Measurements from ENCODE around the gene AWAT2. TPM values are rescaled to one million over a fixed set of nuclear protein-coding genes. Genes with fewer than 3 reads are reported as not detected.

The AWAT2 gene
- total and polyA plus RNA-seq, 2 experiments from 2014 or later = not detected

- Histone ChIP-seq H3K36me3 (replicated peaks; ENCODE audit: insufficient read depth, low read depth) (no peaks in the 10 kb centered on the region), H3K79me2 (no peaks in the 10 kb centered on the region), H3K4me1 (ENCODE audit: insufficient read depth) (no peaks in the 10 kb centered on the region), H3K9me3 (ENCODE audit: low read depth) (no peaks in the 10 kb centered on the region), H3K4me2 (no peak overlapping the region), H2AFZ (no peak overlapping the region), H3K27ac (no peak overlapping the region), H4K20me1 (ENCODE audit: insufficient read depth, poor library complexity, severe bottlenecking) (no peaks in the 10 kb centered on the region), H3K4me3 (no peak overlapping the region), H3K9me2 (replicated peaks; ENCODE audit: insufficient read depth) (no peaks in the 10 kb centered on the region), H3K27me3 (no peaks in the 10 kb centered on the region)
- TF ChIP-seq EZH2 (IDR thresholded peaks at IDR 0.05; ENCODE audit: borderline replicate concordance) (no peak), EZH2phosphoT487 (IDR thresholded peaks at IDR 0.05; ENCODE audit: low read depth, severe bottlenecking, unreplicated experiment) (no peak)
- TF ChIP-seq, protein P1, sequence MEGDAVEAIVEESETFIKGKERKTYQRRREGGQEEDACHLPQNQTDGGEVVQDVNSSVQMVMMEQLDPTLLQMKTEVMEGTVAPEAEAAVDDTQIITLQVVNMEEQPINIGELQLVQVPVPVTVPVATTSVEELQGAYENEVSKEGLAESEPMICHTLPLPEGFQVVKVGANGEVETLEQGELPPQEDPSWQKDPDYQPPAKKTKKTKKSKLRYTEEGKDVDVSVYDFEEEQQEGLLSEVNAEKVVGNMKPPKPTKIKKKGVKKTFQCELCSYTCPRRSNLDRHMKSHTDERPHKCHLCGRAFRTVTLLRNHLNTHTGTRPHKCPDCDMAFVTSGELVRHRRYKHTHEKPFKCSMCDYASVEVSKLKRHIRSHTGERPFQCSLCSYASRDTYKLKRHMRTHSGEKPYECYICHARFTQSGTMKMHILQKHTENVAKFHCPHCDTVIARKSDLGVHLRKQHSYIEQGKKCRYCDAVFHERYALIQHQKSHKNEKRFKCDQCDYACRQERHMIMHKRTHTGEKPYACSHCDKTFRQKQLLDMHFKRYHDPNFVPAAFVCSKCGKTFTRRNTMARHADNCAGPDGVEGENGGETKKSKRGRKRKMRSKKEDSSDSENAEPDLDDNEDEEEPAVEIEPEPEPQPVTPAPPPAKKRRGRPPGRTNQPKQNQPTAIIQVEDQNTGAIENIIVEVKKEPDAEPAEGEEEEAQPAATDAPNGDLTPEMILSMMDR (IDR thresholded peaks at IDR 0.05; ENCODE audit: poor library complexity) = no peak
- no peak for DNase-seq (ENCODE audit: low spot score)
Observed at GRCh38 chrX:69996113-69996468, 53.6 kb downstream of the AWAT2 start.

DNA sequence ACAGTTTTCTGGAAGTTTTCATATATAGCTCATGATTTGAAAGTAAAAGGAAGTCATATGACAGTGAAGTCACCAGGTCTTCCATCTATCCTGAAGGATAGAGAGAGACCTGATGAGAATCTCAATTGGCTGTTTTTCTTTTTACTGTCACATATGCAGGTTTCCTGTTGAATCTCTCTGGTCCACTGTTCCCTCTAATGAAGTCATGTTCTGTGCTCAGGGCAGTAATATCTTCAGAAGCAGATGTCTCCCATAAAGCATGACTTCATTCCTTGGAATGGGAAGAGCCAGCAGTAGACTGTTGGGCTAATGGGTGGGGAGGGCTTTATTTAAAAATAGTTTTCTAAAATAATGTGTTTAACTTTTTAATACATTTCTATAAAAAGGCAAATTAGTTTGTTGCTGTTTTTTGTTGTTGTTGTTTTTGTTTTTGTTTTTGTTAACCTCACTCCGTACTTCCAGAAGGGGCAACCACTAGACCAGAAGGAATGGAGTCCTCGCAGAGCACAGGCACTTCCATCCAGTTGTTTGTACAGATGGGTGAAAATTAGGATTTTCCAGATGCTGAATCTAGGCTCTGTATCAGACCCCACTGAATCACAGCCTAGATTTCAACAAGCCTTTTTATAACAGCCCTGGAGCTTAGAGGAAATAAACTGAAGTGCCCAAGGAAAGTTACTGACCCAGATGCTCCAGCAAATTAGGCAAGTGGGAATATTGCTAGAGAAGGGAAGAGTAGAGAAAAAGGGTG lies 54.2 kb downstream of the AWAT2 start:
- Histone ChIP-seq H3K9me2 (replicated peaks; ENCODE audit: insufficient read depth) (no peaks in the 10 kb centered on the region), H3K4me3 (no peak overlapping the region), H3K9me3 (ENCODE audit: low read depth) (no peaks in the 10 kb centered on the region), H3K36me3 (replicated peaks; ENCODE audit: insufficient read depth, low read depth) (no peaks in the 10 kb centered on the region), H3K4me2 (no peak overlapping the region), H3K27me3 (no peaks in the 10 kb centered on the region), H2AFZ (no peak overlapping the region), H3K4me1 (ENCODE audit: insufficient read depth) (no peaks in the 10 kb centered on the region), H3K79me2 (no peaks in the 10 kb centered on the region), H3K27ac (no peak overlapping the region), H4K20me1 (ENCODE audit: insufficient read depth, poor library complexity, severe bottlenecking) (no peaks in the 10 kb centered on the region)
- no peak for DNase-seq (ENCODE audit: low spot score)
- TF ChIP-seq EZH2 (IDR thresholded peaks at IDR 0.05; ENCODE audit: borderline replicate concordance) (no peak), EZH2phosphoT487 (IDR thresholded peaks at IDR 0.05; ENCODE audit: low read depth, severe bottlenecking, unreplicated experiment) (no peak)
- TF ChIP-seq, protein P1 (IDR thresholded peaks at IDR 0.05; ENCODE audit: poor library complexity) = no peak
- 77% methylated on average over 2 of the region's 2 CpGs for WGBS (ENCODE audit: low lambda C conversion rate, missing lambda C conversion rate)

DNA sequence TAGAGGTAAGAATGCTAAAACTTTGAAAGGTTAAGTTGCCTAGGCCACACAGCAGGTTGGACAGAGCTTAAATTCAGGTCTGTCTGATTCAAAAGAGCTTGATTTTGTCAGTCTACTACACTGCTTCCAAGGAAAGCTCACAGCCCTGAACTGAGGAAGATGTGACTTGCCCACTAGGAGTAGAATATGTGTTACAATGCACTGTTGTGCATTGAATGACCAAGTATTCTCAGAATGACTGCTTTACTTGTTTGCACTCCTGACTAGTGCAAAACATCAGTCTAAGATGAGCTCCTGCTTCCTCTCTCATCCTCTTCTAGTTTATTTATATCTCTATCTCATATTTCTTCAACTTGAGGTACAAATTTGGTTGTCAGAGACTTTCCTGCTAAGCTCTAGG lies 56.2 kb downstream of the AWAT2 start:
- TF ChIP-seq, protein P1 (IDR thresholded peaks at IDR 0.05; ENCODE audit: poor library complexity) = no peak
- TF ChIP-seq EZH2phosphoT487 (IDR thresholded peaks at IDR 0.05; ENCODE audit: low read depth, severe bottlenecking, unreplicated experiment) = no peak
- TF ChIP-seq EZH2 (IDR thresholded peaks at IDR 0.05; ENCODE audit: borderline replicate concordance) = no peak
- no peaks in the 10 kb centered on the region for H4K20me1 ChIP-seq (ENCODE audit: insufficient read depth, poor library complexity, severe bottlenecking)

More for the DNA sequence above, 56.2 kb downstream of the AWAT2 start:
- Histone ChIP-seq H3K4me2 (no peak overlapping the region), H3K27me3 (no peaks in the 10 kb centered on the region), H3K9me2 (replicated peaks; ENCODE audit: insufficient read depth) (no peaks in the 10 kb centered on the region), H3K27ac (no peak overlapping the region), H3K4me1 (ENCODE audit: insufficient read depth) (no peaks in the 10 kb centered on the region), H3K4me3 (no peak overlapping the region), H3K9me3 (ENCODE audit: low read depth) (no peaks in the 10 kb centered on the region), H2AFZ (no peak overlapping the region), H3K36me3 (replicated peaks; ENCODE audit: insufficient read depth, low read depth) (no peaks in the 10 kb centered on the region), H3K79me2 (no peaks in the 10 kb centered on the region)
- DNase-seq (ENCODE audit: low spot score) = no peak
